ENCODE data around the gene PGR.
A peak's percentile ranks its signal among the peaks of the same experiment; 100 is the strongest.

PGR gene

DNA sequence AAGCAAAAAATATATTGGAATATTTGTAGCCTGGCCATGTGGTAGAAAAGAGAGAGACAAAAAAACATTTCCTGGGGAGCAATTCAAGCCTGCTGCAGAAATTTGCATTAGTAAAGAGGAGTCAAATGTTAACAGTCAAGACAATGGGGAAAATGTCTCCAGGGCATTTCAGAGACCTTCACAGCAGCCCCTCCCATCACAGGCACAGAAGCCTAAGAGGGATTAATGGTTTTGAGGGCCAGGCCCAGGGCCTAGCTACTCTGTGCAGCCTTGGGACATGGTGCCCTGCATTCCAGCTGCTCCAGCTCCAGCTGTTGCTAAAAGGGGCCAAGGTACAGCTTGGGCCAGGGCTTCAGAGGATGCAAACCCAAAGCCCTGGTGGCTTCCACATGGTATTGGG is 46.8 kb downstream of the PGR start:
- DNase-seq = no peak
- Histone ChIP-seq H3K4me1 (ENCODE audit: control insufficient read depth in 1 of 2, insufficient read depth in 2 of 2, low read length in 2 of 2) (no peaks in the 10 kb centered on the region), H2BK12ac (ENCODE audit: low read length) (no peak overlapping the region), H4K91ac (ENCODE audit: low read depth, low read length) (no peak overlapping the region), H3K14ac (ENCODE audit: low read length) (no peak overlapping the region), H3K27me3 (ENCODE audit: insufficient read depth, low read length) (no peaks in the 10 kb centered on the region), H3K79me2 (ENCODE audit: control insufficient read depth, insufficient read depth, low read length, poor library complexity) (no peaks in the 10 kb centered on the region), H3K9me3 (ENCODE audit: insufficient read depth, low read depth, low read length) (peaks cover 2% of the 10 kb centered on the region), H3K9ac (ENCODE audit: low read length) (no peak overlapping the region), H4K8ac (ENCODE audit: low read depth, low read length) (no peak overlapping the region), H3K4me2 (ENCODE audit: low read length) (no peak overlapping the region), H3K18ac (ENCODE audit: low read length) (no peak overlapping the region), H3K36me3 (ENCODE audit: control insufficient read depth in 1 of 2, insufficient read depth in 2 of 2, low read length in 2 of 2) (no peaks in the 10 kb centered on the region), H2AK5ac (ENCODE audit: low read length) (no peak overlapping the region), H2BK120ac (ENCODE audit: insufficient read depth, low read length, poor library complexity) (no peak overlapping the region), H3K79me1 (ENCODE audit: low read length) (no peaks in the 10 kb centered on the region), H3K4ac (ENCODE audit: low read depth, low read length) (no peak overlapping the region), H2AFZ (ENCODE audit: insufficient read depth, low read length, poor library complexity) (no peak overlapping the region), H2BK5ac (ENCODE audit: low read depth, low read length, poor library complexity) (no peak overlapping the region), H3K23ac (ENCODE audit: low read length) (no peak overlapping the region), H3K27ac (ENCODE audit: low read depth, low read length) (no peak overlapping the region), H3K4me3 (ENCODE audit: low read depth, low read length) (no peak overlapping the region), H4K12ac (ENCODE audit: low read depth, low read length) (no peak overlapping the region)

DNA sequence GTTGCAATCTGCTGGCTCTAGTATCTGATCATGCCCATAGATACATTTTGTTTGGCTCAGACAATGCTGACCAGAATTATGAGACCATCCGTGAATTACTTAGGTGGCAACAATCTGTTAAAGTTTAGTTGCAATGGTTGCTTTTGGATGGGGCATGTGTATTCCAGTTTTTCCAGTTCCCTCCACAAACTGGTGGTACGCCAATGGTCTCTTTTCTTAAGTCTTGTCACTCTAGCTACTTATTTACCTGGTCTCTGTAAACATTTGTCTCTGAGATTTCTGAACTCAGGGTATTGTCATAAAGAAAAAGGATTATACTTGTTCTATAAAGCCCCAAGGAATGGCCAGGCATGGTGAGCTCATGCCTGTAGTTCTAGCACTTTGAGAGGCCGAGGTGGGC is 65.9 kb downstream of the PGR start:
- Histone ChIP-seq H3K23ac (ENCODE audit: low read length) (no peak overlapping the region), H3K14ac (ENCODE audit: low read length) (no peak overlapping the region), H3K4me2 (ENCODE audit: low read length) (no peak overlapping the region), H3K27ac (ENCODE audit: low read depth, low read length) (no peak overlapping the region), H2AK5ac (ENCODE audit: low read length) (no peak overlapping the region), H3K4me1 (ENCODE audit: control insufficient read depth in 1 of 2, insufficient read depth in 2 of 2, low read length in 2 of 2) (no peaks in the 10 kb centered on the region), H3K4ac (ENCODE audit: low read depth, low read length) (no peak overlapping the region), H3K18ac (ENCODE audit: low read length) (no peak overlapping the region), H3K36me3 (ENCODE audit: control insufficient read depth in 1 of 2, insufficient read depth in 2 of 2, low read length in 2 of 2) (no peaks in the 10 kb centered on the region), H4K91ac (ENCODE audit: low read depth, low read length) (no peak overlapping the region), H3K79me1 (ENCODE audit: low read length) (no peaks in the 10 kb centered on the region), H2BK120ac (ENCODE audit: insufficient read depth, low read length, poor library complexity) (no peak overlapping the region), H4K12ac (ENCODE audit: low read depth, low read length) (no peak overlapping the region), H3K79me2 (ENCODE audit: control insufficient read depth, insufficient read depth, low read length, poor library complexity) (no peaks in the 10 kb centered on the region), H3K9ac (ENCODE audit: low read length) (no peak overlapping the region), H3K27me3 (ENCODE audit: insufficient read depth, low read length) (no peaks in the 10 kb centered on the region), H4K8ac (ENCODE audit: low read depth, low read length) (no peak overlapping the region), H3K9me3 (ENCODE audit: insufficient read depth, low read depth, low read length) (no peaks in the 10 kb centered on the region), H2BK12ac (ENCODE audit: low read length) (no peak overlapping the region), H2AFZ (ENCODE audit: insufficient read depth, low read length, poor library complexity) (no peak overlapping the region), H3K4me3 (ENCODE audit: low read depth, low read length) (no peak overlapping the region), H2BK5ac (ENCODE audit: low read depth, low read length, poor library complexity) (no peak overlapping the region)
- WGBS (ENCODE audit: extremely low coverage, insufficient coverage, insufficient read length) = no CpG with 5 or more reads among the region's 3 CpGs
- no peak for DNase-seq

DNA sequence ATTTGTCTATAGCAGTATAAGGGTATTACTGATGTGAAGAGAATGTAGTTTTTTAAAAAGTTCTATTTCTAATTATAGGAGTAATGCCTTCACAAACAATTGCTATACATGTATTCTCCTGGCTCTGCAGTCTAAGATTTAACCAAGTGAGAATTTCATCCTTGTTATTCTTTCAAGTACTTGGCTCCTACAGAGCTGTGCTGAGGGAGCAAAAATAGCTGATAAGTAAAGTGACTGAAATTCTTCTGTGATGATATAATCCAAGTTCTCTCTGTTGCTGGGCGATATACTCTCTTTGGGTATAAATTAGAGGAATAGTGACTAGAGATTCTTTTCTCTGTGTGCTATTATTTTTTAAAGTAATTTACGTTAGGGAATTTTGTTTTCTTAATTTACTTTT is 68.0 kb downstream of the PGR start:
- WGBS (ENCODE audit: extremely low coverage, insufficient coverage, insufficient read length) = no CpG with 5 or more reads among the region's 2 CpGs
- H4K12ac ChIP-seq (ENCODE audit: low read depth, low read length) = no peak overlapping the region
- H3K4ac ChIP-seq (ENCODE audit: low read depth, low read length) = no peak overlapping the region
- no peak overlapping the region for H2AFZ ChIP-seq (ENCODE audit: insufficient read depth, low read length, poor library complexity)
- no peak overlapping the region for H2BK5ac ChIP-seq (ENCODE audit: low read depth, low read length, poor library complexity)
- H3K9ac ChIP-seq (ENCODE audit: low read length) = no peak overlapping the region
- H3K4me1 ChIP-seq (ENCODE audit: control insufficient read depth in 1 of 2, insufficient read depth in 2 of 2, low read length in 2 of 2) = no peaks in the 10 kb centered on the region
- H3K27ac ChIP-seq (ENCODE audit: low read depth, low read length) = no peak overlapping the region
- no peak overlapping the region for H3K14ac ChIP-seq (ENCODE audit: low read length)
- no peak overlapping the region for H2BK120ac ChIP-seq (ENCODE audit: insufficient read depth, low read length, poor library complexity)
- no peak overlapping the region for H3K18ac ChIP-seq (ENCODE audit: low read length)
- H4K8ac ChIP-seq (ENCODE audit: low read depth, low read length) = no peak overlapping the region
- H2AK5ac ChIP-seq (ENCODE audit: low read length) = no peak overlapping the region
- H3K79me2 ChIP-seq (ENCODE audit: control insufficient read depth, insufficient read depth, low read length, poor library complexity) = no peaks in the 10 kb centered on the region
- no peaks in the 10 kb centered on the region for H3K27me3 ChIP-seq (ENCODE audit: insufficient read depth, low read length)
- no peaks in the 10 kb centered on the region for H3K9me3 ChIP-seq (ENCODE audit: insufficient read depth, low read depth, low read length)
- H4K91ac ChIP-seq (ENCODE audit: low read depth, low read length) = no peak overlapping the region
- no peaks in the 10 kb centered on the region for H3K36me3 ChIP-seq (ENCODE audit: control insufficient read depth in 1 of 2, insufficient read depth in 2 of 2, low read length in 2 of 2)
- H3K4me3 ChIP-seq (ENCODE audit: low read depth, low read length) = no peak overlapping the region
- no peak overlapping the region for H3K4me2 ChIP-seq (ENCODE audit: low read length)
- no peak overlapping the region for H2BK12ac ChIP-seq (ENCODE audit: low read length)
- H3K79me1 ChIP-seq (ENCODE audit: low read length) = no peaks in the 10 kb centered on the region
- H3K23ac ChIP-seq (ENCODE audit: low read length) = no peak overlapping the region
- peak in 1 of 2 donors; percentile 39 for DNase-seq

DNA sequence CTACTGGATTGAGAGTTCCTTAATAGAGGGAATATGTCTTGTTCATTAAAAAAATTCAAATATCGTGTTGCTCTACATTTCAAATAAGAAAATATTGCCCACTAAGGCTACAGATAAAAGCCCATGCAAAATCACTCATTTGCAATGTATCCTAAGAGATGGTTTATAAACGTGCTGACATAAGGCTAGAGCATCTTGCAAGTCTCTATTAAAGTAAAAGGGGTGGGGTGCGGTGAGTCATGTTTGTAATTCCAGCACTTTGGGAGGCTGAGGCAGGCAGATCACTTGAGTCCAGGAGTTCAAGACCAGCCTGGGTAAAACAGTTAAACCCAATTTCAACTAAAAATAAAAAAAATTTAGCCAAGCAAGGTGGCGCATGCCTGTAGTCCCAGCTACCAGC is 70.3 kb downstream of the PGR start:
- H3K79me2 ChIP-seq (ENCODE audit: control insufficient read depth, insufficient read depth, low read length, poor library complexity) = no peaks in the 10 kb centered on the region
- no CpG with 5 or more reads among the region's 4 CpGs for WGBS (ENCODE audit: extremely low coverage, insufficient coverage, insufficient read length)
- no peaks in the 10 kb centered on the region for H3K36me3 ChIP-seq (ENCODE audit: control insufficient read depth in 1 of 2, insufficient read depth in 2 of 2, low read length in 2 of 2)

More for the DNA sequence above, 70.3 kb downstream of the PGR start:
- Histone ChIP-seq H2BK120ac (ENCODE audit: insufficient read depth, low read length, poor library complexity) (no peak overlapping the region), H3K27ac (ENCODE audit: low read depth, low read length) (no peak overlapping the region), H3K9me3 (ENCODE audit: insufficient read depth, low read depth, low read length) (no peaks in the 10 kb centered on the region), H4K91ac (ENCODE audit: low read depth, low read length) (no peak overlapping the region), H3K4ac (ENCODE audit: low read depth, low read length) (no peak overlapping the region), H2AK5ac (ENCODE audit: low read length) (no peak overlapping the region), H3K4me1 (ENCODE audit: control insufficient read depth in 1 of 2, insufficient read depth in 2 of 2, low read length in 2 of 2) (no peaks in the 10 kb centered on the region), H3K23ac (ENCODE audit: low read length) (no peak overlapping the region), H2AFZ (ENCODE audit: insufficient read depth, low read length, poor library complexity) (no peak overlapping the region), H3K79me1 (ENCODE audit: low read length) (no peaks in the 10 kb centered on the region), H3K18ac (ENCODE audit: low read length) (no peak overlapping the region), H3K4me2 (ENCODE audit: low read length) (no peak overlapping the region), H4K12ac (ENCODE audit: low read depth, low read length) (no peak overlapping the region), H2BK5ac (ENCODE audit: low read depth, low read length, poor library complexity) (no peak overlapping the region), H3K14ac (ENCODE audit: low read length) (no peak overlapping the region), H2BK12ac (ENCODE audit: low read length) (no peak overlapping the region), H3K9ac (ENCODE audit: low read length) (no peak overlapping the region), H4K8ac (ENCODE audit: low read depth, low read length) (no peak overlapping the region), H3K27me3 (ENCODE audit: insufficient read depth, low read length) (no peaks in the 10 kb centered on the region), H3K4me3 (ENCODE audit: low read depth, low read length) (no peak overlapping the region)
- no peak for DNase-seq
